ENCODE results near the gene ANKRD23.

Gene ANKRD23

DNA sequence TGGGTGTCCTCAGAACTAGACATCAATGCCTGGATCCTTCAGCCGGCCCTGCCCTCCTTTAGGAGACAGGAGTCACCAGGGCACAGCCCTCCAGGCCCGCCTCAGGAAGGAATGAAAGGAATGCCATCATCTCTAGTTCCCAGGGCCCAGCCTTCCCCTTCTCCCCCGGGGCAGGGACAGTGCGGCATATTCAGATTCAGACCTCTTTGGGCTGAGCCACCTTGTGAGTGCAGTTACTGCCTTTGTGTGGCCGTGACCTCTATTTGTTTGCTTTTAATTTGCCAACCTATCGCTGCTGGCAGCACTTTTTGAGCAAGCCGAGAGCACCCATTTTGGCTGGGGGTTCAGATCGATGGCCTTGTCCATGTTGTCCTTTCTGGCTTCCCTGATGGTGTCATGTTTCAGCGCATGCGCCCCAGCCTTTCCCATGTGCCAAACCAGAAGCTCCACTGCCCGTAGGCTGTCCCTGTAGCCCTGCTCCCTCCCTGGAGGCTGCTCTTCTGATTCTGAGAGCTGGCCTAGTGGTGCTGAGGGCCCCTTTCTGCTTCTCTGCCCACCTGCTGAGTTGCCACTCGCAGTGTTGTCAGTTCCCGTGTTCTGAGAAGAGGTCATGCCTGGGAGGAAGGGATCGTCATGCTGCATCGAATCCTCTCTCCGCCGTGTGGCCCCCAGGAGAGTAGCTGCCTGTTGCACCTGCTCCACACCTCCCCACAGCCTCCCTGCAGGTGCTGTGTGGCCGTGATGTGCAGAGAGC, 10.9 kb downstream of the ANKRD23 start:
- DNase-seq: no peak

DNA sequence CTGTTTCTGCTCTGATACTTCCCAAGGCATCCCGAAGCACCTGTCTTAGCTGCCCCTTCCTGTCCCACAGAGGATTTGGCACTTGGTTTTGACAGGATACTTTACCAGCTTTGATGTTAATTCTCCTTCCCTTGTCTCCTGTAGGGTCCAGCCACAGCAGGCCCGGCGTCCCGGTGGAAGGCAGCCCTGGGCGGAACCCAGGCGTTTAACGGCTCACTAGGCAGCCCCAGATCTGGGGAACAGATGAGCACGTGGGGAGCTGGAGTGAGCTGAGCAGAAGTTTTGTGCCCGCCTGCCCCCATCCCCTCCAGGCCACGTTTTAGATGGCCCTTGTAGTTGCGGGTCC, 11.4 kb downstream of the ANKRD23 start:
- DNase-seq: no peak

DNA sequence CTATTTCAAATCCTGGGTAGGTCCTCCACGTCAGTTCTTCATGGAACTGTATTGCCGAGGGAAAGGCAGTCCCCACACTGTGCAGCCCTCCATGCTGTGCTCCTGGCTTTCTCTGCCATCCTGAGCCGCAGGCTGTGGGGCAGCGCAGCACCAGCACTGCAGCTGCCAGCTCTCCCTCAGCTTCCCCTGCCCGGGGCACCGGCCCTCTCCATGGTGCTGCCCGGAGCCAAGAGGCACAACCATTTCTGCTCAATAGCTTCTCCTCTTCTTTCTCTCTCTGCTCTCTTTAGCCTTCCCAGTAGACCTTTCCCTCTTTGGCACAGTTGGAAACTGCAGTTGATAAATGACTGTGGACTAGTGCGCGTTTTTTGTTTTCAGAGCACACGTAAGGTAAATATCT, 12.1 kb downstream of the ANKRD23 start:
- DNase-seq: no peak

DNA sequence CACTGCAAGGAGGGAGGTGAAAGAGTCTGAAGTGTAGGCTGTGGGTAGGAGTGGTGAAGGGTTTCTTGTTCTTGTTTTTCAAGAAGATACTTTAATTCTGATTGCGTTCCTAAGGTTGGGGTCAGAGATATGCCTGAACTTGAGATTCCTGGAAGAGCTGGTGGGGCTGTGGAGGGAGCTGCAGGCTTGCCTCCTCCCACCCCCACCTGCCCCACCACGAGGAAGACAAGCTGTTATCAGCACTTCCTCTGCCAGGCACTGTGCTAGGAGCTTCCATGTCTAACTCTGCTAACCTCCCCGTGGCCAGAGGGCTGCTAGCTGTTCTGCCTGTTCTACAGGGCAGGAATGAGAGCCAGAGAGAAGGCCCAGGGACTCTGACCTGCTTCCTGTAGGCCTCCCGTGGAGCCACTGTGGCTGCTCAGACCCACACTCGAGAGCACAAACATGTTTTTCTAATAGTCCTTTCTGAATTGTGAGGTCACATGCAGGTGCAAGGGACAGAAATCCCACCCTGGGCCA, 13.7 kb downstream of the ANKRD23 start:
- no peak for DNase-seq

DNA sequence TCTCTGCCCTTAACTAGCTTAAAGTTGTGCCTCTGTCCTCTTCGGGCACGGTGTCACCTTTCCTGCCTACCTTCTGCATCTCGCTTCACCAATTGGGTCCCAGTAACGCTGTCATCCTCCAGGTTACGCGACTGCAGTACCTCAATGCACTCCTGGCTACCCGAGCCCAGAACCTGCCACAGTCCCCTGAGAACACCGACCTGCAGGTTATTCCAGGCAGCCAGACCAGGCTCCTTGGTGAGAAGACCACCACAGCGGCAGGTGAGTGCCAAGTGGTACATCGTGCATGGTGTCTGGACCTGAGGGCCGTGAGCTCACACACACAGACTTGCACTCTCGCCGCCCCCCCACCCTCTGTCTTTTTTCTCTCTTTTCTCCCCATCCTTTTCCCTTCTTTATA, 14.9 kb downstream of the ANKRD23 start:
- no peak for DNase-seq

DNA sequence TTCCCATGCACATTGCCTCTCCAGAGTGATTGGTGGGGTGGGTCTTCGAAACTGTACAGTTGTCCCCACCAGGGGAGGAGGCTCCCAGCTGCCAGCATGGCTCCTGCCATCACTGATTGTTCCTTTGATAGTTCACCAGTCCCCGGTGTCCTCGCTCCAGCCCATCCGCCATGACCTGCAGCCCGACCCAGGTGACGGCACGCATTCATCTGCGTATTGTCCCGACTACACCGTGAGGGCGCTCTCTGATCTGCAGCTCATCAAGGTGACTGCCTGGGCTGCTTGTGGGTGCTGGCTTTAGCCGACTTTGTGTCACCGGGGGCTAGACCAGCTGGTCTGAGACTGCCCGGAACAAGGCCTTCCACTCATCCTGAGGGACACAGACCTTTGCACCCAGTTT, 15.4 kb downstream of the ANKRD23 start:
- no peak for DNase-seq

DNA sequence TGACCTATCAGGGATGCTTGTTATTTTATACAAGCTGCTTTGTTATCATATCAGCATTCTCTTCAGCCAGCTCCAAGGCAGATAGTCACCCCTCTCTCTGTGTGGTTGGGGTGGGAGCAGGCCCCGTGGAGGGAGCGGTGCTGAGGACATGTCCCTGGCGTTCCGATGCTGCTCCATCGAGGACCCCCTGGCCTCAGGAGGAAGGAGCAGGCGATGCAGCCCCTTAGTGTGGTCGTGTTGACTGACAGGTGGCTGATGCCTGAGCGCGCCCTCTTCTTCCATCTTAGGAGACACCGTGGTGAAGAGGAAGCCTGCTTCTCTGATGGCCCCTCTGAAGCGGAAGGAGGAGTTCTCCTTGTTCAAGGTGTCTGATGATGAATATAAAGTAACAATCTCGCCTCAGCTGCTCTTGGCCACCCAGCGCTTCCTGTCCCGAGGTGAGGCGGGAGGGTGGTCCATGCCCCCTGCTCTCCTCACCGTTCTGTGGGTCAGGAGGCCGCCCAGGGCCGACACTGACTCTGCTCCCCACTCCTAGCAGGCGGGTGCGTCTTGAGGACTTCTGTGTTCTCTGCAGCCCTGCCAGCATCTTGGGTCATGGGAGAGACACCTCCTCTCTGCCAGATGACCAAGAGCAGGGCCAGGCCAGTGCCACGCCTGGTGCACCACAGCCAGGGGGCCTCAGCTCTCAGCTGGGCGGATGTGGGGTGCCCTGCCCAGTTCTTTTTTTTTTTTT, 17.1 kb downstream of the ANKRD23 start:
- no peak for DNase-seq

DNA sequence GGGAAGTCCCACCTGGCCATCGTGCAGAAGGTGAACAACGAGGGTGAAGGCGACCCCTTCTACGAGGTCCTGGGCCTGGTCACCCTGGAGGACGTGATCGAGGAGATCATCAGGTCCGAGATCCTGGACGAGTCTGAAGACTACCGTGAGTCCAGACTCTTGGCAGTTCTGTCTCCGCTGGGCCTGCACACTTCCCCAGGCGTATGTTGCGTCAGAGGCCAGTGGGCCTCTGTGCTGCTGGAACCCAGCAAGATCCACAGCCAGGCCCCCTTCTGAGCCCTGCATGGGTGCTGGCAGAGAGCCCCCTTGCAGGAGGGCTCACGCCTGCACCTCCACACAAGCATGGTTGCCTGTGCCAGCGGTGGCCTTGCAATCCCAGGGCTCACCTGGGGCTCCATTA, 18.8 kb downstream of the ANKRD23 start:
- no peak for DNase-seq

DNA sequence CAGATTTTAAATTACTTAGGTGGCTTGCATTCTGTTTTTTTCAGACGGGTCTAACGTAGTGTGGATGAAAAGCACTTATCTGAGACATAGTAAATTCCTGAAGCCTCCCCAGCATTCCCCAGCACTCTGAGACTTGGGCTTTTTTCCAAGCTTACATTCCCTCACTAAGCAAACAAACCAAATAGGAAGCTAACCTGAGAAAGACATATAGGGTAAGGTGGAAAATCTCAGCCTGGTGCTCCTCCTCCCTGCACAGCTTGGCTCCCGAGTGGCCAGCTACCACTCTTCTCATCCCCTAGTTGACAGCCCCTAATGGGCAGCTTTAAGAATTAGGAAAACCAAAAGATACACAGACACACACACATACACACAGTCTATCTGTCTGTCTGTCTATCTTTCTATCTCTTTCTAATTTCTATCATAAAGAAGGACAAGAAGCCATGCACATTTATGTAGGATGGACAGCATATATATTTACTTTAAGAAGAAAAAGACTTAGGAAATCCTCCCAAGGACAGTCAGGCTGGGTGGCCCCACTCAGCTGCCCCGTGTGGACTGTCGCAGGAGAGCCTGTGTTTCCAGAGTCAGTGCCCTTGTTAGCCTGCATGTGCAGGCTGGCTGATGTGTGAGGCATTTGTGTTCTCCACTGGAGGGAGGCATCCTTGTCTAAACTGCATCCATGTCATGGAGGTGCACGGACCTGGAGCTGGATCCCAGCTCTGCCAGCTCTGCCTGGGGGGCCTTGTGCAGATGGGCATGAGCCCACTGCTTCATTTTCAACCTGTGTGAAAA, 19.5 kb downstream of the ANKRD23 start:
- no peak for DNase-seq

DNA sequence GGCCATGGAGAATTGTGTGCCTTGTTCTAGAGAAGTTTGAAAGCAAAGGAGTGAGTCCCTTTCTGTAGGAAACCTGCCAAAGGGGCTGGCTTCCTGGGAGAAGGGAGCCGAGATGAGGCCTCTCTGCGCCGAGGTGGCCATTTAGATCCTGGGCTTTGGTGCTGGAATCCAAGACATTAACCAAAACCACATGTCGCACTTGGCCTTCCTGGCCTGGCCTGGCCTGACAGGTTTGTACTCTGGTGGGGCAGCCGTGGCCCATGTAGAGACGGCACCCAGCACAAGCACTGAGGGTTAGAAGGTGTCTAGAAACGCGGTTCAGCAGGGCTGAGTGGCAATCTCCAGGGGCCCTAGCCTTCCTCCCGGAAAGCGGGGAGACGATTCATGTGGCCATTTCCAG, 20.6 kb downstream of the ANKRD23 start:
- no peak for DNase-seq

DNA sequence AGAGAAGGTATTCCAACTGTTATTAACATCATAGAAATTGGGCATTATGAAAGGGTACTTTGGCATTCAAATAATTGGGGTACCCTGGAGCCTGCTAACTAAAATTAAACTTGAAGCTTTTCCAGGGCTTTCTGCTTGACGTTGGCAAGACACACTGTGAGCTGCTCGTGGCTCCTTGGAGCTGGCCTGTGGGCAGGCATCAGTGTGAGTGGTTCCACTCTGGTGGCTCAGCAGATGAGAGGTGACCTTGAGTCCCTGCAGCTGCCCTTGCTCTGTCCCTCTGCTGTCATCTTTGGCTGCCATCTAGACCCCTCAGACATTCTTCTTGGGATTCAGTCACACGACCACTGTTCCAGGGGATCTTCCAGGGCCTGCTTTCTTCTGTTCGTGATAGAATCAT, 21.0 kb downstream of the ANKRD23 start:
- DNase-seq: no peak

DNA sequence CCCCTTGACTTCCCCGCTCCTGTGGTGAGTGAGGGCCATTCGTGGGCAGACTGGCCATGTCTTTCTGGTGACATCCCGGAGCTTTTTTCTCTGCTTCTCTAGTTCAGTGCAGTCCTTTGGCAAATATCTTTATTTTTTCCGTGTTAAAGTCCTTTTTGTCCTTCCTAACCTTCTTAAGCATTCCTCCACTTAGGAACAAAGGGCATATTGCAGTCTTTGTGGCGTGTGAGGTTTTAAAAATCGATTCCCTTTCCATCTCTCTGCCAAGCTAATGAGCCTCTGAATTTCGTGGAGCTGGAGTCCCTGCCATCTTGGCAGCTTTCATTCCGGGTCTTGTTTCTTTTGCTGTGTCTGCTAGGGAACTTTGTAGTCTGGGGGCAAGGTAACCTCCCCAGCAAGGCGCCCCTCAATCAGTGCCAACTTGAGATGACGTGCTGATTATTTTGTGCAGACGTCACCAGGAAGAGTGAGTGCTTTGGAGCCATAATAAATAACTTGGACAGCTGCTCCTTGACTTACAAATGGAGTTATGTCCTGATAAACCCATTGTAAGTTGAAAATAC, 22.6 kb downstream of the ANKRD23 start:
- DNase-seq: no peak

DNA sequence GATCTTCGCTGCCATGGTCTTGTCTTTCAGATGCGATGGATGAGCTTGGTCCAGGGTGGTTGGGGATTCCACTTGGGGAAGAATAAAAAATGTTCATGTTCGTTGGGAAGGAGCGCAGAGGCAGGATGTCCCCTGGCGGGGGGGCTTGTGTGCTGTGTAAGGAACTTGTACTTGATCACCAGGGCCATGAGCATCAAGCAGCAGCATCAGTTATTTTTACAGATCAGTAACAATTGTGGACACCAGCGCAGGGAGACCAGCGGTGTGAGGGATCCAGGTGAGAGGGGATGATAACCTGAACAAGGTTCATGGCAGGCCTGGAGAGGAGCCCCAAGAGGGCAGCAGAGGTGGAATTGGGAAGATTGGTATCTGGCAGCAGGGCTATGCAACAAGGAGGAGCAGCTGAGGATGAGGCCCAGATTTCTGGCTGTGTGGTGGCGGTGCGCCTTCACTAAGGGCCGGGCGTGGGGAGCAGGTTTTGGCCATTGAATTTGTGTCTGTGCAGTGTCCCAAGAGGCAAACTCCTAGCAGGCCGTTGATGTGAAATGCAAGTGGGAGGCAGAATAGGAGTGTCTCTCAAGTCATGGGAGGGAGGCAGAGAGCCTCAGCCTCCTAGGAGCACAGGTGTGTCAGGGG, 23.8 kb downstream of the ANKRD23 start:
- no peak for DNase-seq

DNA sequence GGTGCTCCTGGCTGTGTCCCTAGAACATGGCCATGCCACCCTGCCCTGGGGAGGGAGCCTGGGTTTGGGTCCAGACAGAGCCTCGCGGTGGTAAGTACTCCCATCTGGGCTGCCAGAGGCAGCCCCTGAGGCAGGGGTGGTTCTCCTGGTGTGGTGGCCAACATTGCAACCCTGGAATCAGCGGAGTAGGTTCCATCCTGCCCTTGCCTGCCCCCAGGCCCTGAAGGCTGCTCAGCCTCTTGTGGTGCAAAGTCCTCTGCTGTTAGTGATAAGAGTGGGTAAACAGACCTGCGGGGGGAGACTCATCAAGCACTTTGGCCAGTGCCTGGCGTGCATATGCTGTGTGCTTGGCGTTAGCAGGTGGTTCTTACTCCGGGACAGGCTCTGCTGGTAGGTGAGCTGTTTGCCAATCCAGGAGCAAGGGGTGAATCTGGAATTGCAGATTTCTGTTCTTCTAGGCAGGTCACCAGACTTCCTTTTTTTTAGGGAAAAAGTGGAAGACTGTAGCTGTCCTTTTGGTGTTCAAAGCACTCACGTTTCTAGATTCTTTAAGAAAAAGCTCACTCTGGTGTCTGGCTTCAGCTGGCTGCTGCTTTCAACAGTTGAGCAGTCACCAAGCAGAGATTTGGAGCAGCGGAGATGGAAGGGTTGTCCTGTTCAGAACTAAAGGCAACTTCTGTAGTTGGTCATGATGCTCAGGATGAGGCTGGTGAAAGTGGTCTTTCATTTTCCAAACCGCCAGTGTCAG, 24.5 kb downstream of the ANKRD23 start:
- no peak for DNase-seq

DNA sequence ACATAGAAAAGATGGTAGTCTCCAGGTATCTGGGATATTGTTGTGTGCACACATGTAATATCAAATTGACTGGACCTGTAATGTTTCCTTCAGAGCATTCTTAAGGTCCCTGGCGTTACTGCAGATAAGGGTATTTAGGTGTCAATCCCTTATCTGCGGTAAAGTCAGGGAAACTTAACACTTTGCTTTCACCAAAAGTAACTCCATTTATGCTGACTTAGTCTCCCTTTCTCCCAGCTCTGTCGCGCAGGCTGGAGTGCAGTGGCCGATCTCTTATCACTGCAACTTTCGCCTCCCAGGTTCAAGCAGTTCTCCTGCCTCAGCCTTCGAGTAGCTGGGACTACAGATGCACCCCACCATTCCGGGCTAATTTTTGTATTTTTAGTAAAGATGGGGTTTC, 25.9 kb downstream of the ANKRD23 start:
- DNase-seq: no peak

DNA sequence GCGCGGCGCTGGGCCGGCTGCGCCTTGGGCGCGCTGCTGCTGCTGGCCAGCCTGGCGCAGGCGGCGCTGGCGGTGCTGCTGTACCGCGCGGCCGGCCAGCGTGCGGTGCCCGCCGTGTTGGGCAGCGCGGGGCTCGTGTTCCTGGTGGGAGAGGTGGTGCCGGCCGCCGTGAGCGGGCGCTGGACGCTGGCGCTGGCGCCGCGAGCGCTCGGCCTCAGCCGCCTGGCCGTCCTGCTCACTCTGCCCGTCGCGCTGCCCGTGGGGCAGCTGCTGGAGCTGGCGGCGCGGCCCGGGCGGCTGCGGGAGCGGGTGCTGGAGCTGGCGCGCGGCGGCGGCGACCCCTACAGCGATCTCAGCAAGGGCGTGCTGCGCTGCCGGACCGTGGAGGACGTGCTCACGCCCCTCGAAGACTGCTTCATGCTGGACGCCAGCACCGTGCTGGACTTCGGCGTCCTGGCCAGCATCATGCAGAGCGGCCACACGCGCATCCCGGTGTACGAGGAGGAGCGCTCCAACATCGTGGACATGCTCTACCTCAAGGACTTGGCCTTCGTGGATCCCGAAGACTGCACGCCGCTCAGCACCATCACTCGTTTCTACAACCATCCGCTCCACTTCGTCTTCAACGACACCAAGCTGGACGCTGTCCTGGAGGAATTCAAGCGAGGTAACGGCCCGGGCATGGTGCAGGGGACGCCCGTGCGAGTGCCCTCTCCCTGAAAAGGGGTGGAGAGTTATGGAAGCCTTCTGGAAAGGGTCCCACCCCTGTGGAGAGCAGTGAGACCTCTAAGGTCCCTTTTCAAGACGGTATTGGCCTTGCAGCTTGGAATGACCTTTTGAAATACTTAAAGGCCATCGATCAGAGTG, 26.8 kb downstream of the ANKRD23 start:
- no peak for DNase-seq

DNA sequence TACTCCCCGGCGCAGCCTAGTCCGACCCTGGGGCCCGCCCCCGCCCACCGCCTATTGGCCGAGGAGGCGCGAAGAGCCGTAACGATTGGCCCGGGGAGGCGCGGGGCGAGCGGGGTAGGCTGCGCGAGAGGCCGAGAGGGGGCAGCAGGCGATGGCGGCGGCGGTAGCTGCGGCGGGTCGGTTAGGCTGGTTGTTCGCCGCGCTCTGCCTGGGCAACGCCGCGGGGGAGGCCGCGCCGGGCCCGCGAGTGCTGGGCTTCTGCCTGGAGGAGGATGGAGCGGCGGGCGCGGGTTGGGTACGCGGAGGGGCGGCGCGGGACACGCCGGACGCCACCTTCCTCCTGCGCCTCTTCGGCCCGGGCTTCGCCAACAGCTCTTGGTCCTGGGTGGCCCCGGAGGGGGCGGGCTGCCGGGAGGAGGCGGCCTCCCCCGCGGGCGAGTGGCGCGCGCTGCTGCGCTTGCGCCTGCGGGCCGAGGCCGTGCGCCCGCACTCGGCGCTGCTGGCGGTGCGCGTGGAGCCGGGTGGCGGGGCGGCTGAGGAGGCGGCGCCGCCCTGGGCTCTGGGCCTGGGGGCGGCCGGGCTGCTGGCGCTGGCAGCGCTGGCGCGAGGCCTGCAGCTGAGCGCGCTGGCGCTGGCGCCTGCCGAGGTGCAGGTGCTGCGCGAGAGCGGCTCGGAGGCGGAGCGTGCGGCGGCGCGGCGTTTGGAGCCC, 27.5 kb downstream of the ANKRD23 start, which contains the start of gene CNNM3:
Gene CNNM3, plus strand, starts transcription at position 142 of the 709 bp plus-strand sequence. Its CDS starts 10 bp downstream, at position 152.
- peak; percentile 96 for DNase-seq

DNA sequence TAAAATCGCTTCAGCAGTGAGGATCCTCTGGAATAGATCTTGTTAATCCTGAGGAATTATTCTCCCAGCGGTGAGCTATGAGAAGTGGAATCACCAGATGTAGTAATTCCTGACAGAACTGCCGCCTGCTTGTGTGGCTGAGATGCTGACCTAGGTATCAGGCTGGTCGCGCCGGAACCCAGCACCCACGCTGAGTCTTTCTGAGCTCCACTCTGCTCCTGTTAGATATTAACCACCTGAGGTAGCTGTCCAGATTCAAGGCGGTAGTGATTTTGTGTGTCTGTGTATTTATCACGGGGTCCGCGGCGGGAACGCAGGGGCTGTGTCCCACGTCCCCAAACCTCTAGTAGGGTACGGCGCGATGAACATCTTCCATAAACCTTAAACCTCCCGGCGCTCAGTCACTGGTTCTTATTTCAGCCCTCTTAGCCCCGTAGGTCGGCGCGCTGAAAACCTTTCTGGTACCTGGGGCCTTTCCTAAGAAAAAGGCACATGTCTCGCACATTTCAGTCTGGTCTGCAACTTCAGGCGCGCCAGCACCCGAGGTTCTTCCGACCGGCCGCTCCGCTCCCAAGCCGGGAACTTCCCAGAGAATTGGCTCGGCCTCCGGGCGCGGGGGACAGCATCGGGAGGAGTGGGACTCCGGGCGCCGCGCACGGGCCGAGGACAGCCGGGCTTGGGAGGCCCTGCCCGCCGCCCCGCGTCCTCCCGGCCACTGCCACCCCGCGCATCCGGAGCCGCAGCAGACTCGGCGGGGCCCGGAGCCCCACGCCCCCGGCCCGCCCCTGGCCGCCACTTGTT, 28.3 kb downstream of the ANKRD23 start:
- DNase-seq: no peak

DNA sequence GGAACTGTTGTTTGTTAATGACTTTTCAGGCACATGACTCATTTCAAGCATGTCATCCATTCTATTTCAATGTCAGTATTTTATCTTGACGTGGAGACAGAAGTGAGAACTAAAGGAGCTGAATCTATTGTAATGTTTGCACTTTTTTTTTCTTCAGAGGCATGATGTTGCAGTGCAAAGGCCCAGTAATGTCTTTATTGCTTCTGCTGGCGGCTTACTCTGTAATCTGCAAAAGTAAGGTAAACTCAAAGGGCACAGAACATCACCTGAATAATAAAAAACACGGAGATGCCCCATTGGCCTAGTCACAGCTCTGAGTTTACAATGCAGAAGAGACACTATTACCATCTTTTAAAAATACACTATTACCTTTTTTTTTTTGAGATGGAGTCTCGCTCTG, 30.2 kb downstream of the ANKRD23 start:
- DNase-seq: no peak
